ACC112 (cell line): Measurements from ENCODE around the gene TBC1D7.

ENCODE experiments used
- H2AFZ ChIP-seq: fragments of 200-600 bp; sonication (generic); one replicate; pipeline ENCODE4 v1.6.0; 2017; ENCODE audit warnings: antibody characterized with exemption, low read length; ENCODE audit not compliant: unreplicated experiment
- H3K27ac ChIP-seq: fragments of 200-600 bp; sonication (generic); 2 replicates; pipeline ENCODE4 v1.5.1; 2014; ENCODE audit warnings: low read depth, mild to moderate bottlenecking, antibody characterized with exemption, low read length, moderate library complexity
- H3K27me3 ChIP-seq: fragments of 200-600 bp; sonication (generic); 2 replicates; pipeline ENCODE4 v1.6.1; 2014; ENCODE audit warnings: mild to moderate bottlenecking, antibody characterized with exemption, low read length, moderate library complexity, mixed read lengths; ENCODE audit not compliant: insufficient read depth
- H3K36me3 ChIP-seq: fragments of 200-600 bp; sonication (generic); 2 replicates; pipeline ENCODE4 v1.6.1; 2016; ENCODE audit warnings: mild to moderate bottlenecking, antibody characterized with exemption, low read length, moderate library complexity, mixed read lengths; ENCODE audit not compliant: insufficient read depth
- H3K4me1 ChIP-seq: fragments of 200-600 bp; sonication (generic); one replicate; pipeline ENCODE4 v1.6.1; 2016; ENCODE audit warnings: low read length, mixed read lengths; ENCODE audit not compliant: insufficient read depth, unreplicated experiment, control insufficient read depth
- H3K4me3 ChIP-seq: fragments of 200-600 bp; sonication (generic); 2 replicates; pipeline ENCODE4 v1.5.1; 2014; ENCODE audit warnings: mild to moderate bottlenecking, low read depth, low read length
- H3K79me2 ChIP-seq: fragments of 200-600 bp; sonication (generic); one replicate; pipeline ENCODE4 v1.6.0; 2016; ENCODE audit warnings: low read length; ENCODE audit not compliant: control insufficient read depth, unreplicated experiment, insufficient read depth

TBC1D7 gene

GRCh38 chr6:13318821-13319220 is 9.5 kb downstream of the TBC1D7 start:
- Histone ChIP-seq H3K36me3 (peaks cover 30% of the 10 kb centered on the region), H2AFZ (no peak overlapping the region), H3K4me3 (no peak overlapping the region), H3K27ac (no peak overlapping the region), H3K79me2 (no peaks in the 10 kb centered on the region), H3K4me1 (no peaks in the 10 kb centered on the region), H3K27me3 (no peaks in the 10 kb centered on the region)

GRCh38 chr6:13315896-13316295 is 12.4 kb downstream of the TBC1D7 start:
- Histone ChIP-seq H3K79me2 (no peaks in the 10 kb centered on the region), H3K27me3 (no peaks in the 10 kb centered on the region), H3K36me3 (peaks cover 29% of the 10 kb centered on the region), H2AFZ (no peak overlapping the region), H3K27ac (no peak overlapping the region), H3K4me3 (no peak overlapping the region), H3K4me1 (no peaks in the 10 kb centered on the region)

- no peaks in the 10 kb centered on the region for H3K4me1 ChIP-seq
- no peak overlapping the region for H2AFZ ChIP-seq
- H3K79me2 ChIP-seq: no peaks in the 10 kb centered on the region
- H3K4me3 ChIP-seq: no peak overlapping the region
- no peaks in the 10 kb centered on the region for H3K27me3 ChIP-seq
- H3K36me3 ChIP-seq: peaks cover 23% of the 10 kb centered on the region
- no peak overlapping the region for H3K27ac ChIP-seq
Measured at GRCh38 chr6:13314806-13315205, 13.5 kb downstream of the TBC1D7 start.

- Histone ChIP-seq H3K4me1 (peaks cover 24% of the 10 kb centered on the region), H3K4me3 (no peak overlapping the region), H3K79me2 (no peaks in the 10 kb centered on the region), H3K27me3 (no peaks in the 10 kb centered on the region), H3K27ac (no peak overlapping the region), H3K36me3 (peaks cover 31% of the 10 kb centered on the region), H2AFZ (no peak overlapping the region)
Measured at GRCh38 chr6:13311155-13311554, 17.2 kb downstream of the TBC1D7 start.

GRCh38 chr6:13308332-13308731 is 20.0 kb downstream of the TBC1D7 start:
- Histone ChIP-seq H3K79me2 (no peaks in the 10 kb centered on the region), H3K4me1 (peaks cover 37% of the 10 kb centered on the region), H3K27ac (peak overlapping the region; percentile 98), H3K4me3 (no peak overlapping the region), H2AFZ (no peak overlapping the region), H3K36me3 (peaks cover 24% of the 10 kb centered on the region), H3K27me3 (no peaks in the 10 kb centered on the region)

- peak overlapping the region; percentile 98 for H3K27ac ChIP-seq
- no peak overlapping the region for H3K4me3 ChIP-seq
- peaks cover 24% of the 10 kb centered on the region for H3K36me3 ChIP-seq
- H3K79me2 ChIP-seq: no peaks in the 10 kb centered on the region
- peak overlapping the region; percentile 59 for H2AFZ ChIP-seq
- no peaks in the 10 kb centered on the region for H3K27me3 ChIP-seq
- peaks cover 43% of the 10 kb centered on the region for H3K4me1 ChIP-seq
Measured at GRCh38 chr6:13307508-13307995, 20.8 kb downstream of the TBC1D7 start.

GRCh38 chr6:13305791-13306190 is 22.5 kb downstream of the TBC1D7 start:
- Histone ChIP-seq H3K27ac (no peak overlapping the region; the same call in 1 of the 2 replicates), H3K79me2 (peaks cover 6% of the 10 kb centered on the region), H3K36me3 (peaks cover 25% of the 10 kb centered on the region), H3K4me1 (peaks cover 50% of the 10 kb centered on the region), H3K27me3 (no peaks in the 10 kb centered on the region), H3K4me3 (no peak overlapping the region), H2AFZ (no peak overlapping the region)

- Histone ChIP-seq H3K4me3 (no peak overlapping the region), H3K27ac (peak overlapping the region; percentile 93; the same call in 1 of the 2 replicates), H3K36me3 (peaks cover 25% of the 10 kb centered on the region), H2AFZ (no peak overlapping the region), H3K4me1 (peaks cover 50% of the 10 kb centered on the region), H3K27me3 (no peaks in the 10 kb centered on the region), H3K79me2 (peaks cover 6% of the 10 kb centered on the region)
Measured at GRCh38 chr6:13305288-13305687, 23.0 kb downstream of the TBC1D7 start.

GRCh38 chr6:13304580-13305260 is 23.6 kb downstream of the TBC1D7 start:
- Histone ChIP-seq H3K4me3 (no peak overlapping the region), H2AFZ (no peak overlapping the region), H3K27ac (peak overlapping the region; percentile 93), H3K79me2 (peaks cover 6% of the 10 kb centered on the region), H3K27me3 (no peaks in the 10 kb centered on the region), H3K4me1 (peaks cover 50% of the 10 kb centered on the region), H3K36me3 (peaks cover 25% of the 10 kb centered on the region)

- no peak overlapping the region for H3K4me3 ChIP-seq
- no peaks in the 10 kb centered on the region for H3K27me3 ChIP-seq
- H3K79me2 ChIP-seq: peaks cover 6% of the 10 kb centered on the region
- H3K4me1 ChIP-seq: peaks cover 49% of the 10 kb centered on the region
- no peak overlapping the region for H2AFZ ChIP-seq
- H3K27ac ChIP-seq: peak overlapping the region; percentile 93
- H3K36me3 ChIP-seq: peaks cover 25% of the 10 kb centered on the region
Measured at GRCh38 chr6:13304101-13304500, 24.2 kb downstream of the TBC1D7 start.

- Histone ChIP-seq H3K4me1 (peaks cover 44% of the 10 kb centered on the region), H3K36me3 (peaks cover 20% of the 10 kb centered on the region), H3K27me3 (no peaks in the 10 kb centered on the region), H3K4me3 (no peak overlapping the region), H2AFZ (no peak overlapping the region), H3K27ac (peak overlapping the region; percentile 93), H3K79me2 (peaks cover 6% of the 10 kb centered on the region)
Measured at GRCh38 chr6:13303668-13304017, 24.7 kb downstream of the TBC1D7 start.
